Measurements from ENCODE around the gene MCM3.

DNA sequence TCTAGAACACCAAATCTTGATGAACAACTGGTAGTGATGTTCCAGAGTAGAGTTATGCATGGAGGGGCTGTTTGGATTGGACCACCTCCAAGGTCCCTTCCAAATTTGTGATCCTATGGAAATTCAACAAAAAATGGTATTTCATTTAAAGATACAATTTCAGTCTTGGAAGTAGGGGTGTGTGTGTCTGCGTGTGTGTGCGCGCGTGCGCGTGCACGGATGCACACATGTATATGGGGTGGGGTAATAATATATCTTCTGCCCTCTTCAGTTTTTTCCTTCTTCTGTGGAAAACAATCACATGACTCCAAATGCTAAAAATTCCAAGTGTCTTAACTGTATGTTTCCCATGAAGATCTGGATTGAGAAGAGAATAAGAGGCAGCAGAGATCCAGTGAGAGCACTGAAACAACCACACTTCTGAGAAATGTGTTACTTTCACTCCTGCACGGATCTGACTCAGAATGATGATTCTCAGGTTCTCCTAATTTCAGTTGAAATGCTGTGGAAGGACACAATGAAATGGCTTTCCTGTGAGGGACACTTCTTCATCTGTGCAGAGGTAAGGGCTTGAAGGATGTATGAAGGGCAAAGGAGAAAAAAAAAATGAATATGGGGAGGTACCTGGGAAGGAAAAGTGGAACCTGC lies 29.7 kb downstream of the MCM3 start:
- no peak for TF ChIP-seq FOXM1 (IDR thresholded peaks at IDR 0.05; ENCODE audit: borderline replicate concordance)
- TF ChIP-seq LEF1 (IDR thresholded peaks at IDR 0.05; ENCODE audit: borderline replicate concordance), result no peak
- TF ChIP-seq SUZ12 (IDR thresholded peaks at IDR 0.05), result no peak
- no peak for TF ChIP-seq FOXK2 (IDR thresholded peaks at IDR 0.05)
- TF ChIP-seq HDGF (IDR thresholded peaks at IDR 0.05; ENCODE audit: borderline replicate concordance), result no peak
- no peak for TF ChIP-seq BHLHE40 (IDR thresholded peaks at IDR 0.05; ENCODE audit: borderline replicate concordance)
- TF ChIP-seq CTBP1 (IDR thresholded peaks at IDR 0.05; ENCODE audit: borderline replicate concordance), result no peak
- TF ChIP-seq L3MBTL2 (conservative IDR thresholded peaks at IDR 0.05), result no peak
- no peak for TF ChIP-seq FOXA1 (IDR thresholded peaks at IDR 0.05)
- TF ChIP-seq, protein P1, sequence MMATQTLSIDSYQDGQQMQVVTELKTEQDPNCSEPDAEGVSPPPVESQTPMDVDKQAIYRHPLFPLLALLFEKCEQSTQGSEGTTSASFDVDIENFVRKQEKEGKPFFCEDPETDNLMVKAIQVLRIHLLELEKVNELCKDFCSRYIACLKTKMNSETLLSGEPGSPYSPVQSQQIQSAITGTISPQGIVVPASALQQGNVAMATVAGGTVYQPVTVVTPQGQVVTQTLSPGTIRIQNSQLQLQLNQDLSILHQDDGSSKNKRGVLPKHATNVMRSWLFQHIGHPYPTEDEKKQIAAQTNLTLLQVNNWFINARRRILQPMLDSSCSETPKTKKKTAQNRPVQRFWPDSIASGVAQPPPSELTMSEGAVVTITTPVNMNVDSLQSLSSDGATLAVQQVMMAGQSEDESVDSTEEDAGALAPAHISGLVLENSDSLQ (IDR thresholded peaks at IDR 0.05), result no peak

All from HEK293T (cell line).